Caco-2 (cell line): ENCODE results near the gene NAA38. TPM values are rescaled to one million over a fixed set of nuclear protein-coding genes. Genes with fewer than 3 reads are reported as not detected.

ENCODE experiments used
- BruUV-seq: library from RNA; stranded (reverse); fragments of 400-500 nt; replicated peaks from 2 replicates; lab custom pipeline; 2021; lab: Mats Ljungman, UMichigan
- CTCF ChIA-PET: fragments of 300-600 bp; sonication (Branson Sonifier 250); formaldehyde crosslinking; loops from one replicate; lab custom pipeline; 2022; ENCODE audit warnings: antibody characterized with exemption; lab: Charles Lee
- POLR2A ChIA-PET: fragments of 300-600 bp; sonication (Branson Sonifier 250); formaldehyde crosslinking; loops from one replicate; lab custom pipeline; 2022; ENCODE audit warnings: antibody characterized with exemption; lab: Charles Lee
- DNase-seq, 2 experiments: peaks; one replicate each; pipeline versions ENCODE4 v3.0.0 to v3.0.0-alpha.2; 2020 to 2022
- H3K27me3 ChIP-seq: replicated peaks from 2 replicates; pipeline ENCODE4 v1.6.0; 2011; ENCODE audit warnings: low read length; ENCODE audit not compliant: control insufficient read depth, insufficient read depth
- H3K36me3 ChIP-seq: 2 replicates; pipeline ENCODE4 v1.5.1; 2011; ENCODE audit warnings: low read length; ENCODE audit not compliant: control insufficient read depth, insufficient read depth
- H3K4me1 ChIP-seq: fragments of 250-450 bp; sonication (Bioruptor Pico); 2 replicates; pipeline ENCODE4 v1.5.1; 2020; ENCODE audit warnings: mild to moderate bottlenecking
- H3K4me3 ChIP-seq: 2 replicates; pipeline ENCODE4 v1.5.1; 2011; ENCODE audit warnings: low read depth, mild to moderate bottlenecking, control low read depth, low read length
- H3K9me3 ChIP-seq: fragments of 250-450 bp; sonication (Bioruptor Pico); 2 replicates; pipeline ENCODE4 v1.5.1; 2020; ENCODE audit warnings: mild to moderate bottlenecking, moderate library complexity
- H3K27ac Mint-ChIP-seq: one replicate; pipeline ENCODE4 v1.8.0; 2022; ENCODE audit warnings: mixed read lengths; ENCODE audit not compliant: unreplicated experiment
- H3K27me3 Mint-ChIP-seq: one replicate; pipeline ENCODE4 v1.8.0; 2022; ENCODE audit warnings: mixed read lengths; ENCODE audit not compliant: insufficient read depth, unreplicated experiment
- H3K36me3 Mint-ChIP-seq: one replicate; pipeline ENCODE4 v1.8.0; 2022; ENCODE audit warnings: mild to moderate bottlenecking, mixed read lengths; ENCODE audit not compliant: insufficient read depth, unreplicated experiment
- H3K4me1 Mint-ChIP-seq: one replicate; pipeline ENCODE4 v1.8.0; 2022; ENCODE audit warnings: low read depth, mixed read lengths; ENCODE audit not compliant: unreplicated experiment
- H3K4me3 Mint-ChIP-seq: one replicate; pipeline ENCODE4 v1.8.0; 2022; ENCODE audit warnings: mild to moderate bottlenecking, moderate library complexity, mixed read lengths; ENCODE audit not compliant: unreplicated experiment
- H3K9me3 Mint-ChIP-seq: one replicate; pipeline ENCODE4 v1.8.0; 2022; ENCODE audit warnings: mixed read lengths; ENCODE audit not compliant: unreplicated experiment
- intact Hi-C: fragments of 100-400 bp; cut with micrococcal nuclease; formaldehyde crosslinking; loops from one replicate; pipeline ENCODE4 v1.10.0; 2022; ENCODE audit not compliant: unreplicated experiment
- total RNA-seq: library from RNA; stranded (reverse); gene quantifications from 2 replicates; pipeline ENCODE4 v1.2.3, GENCODE V29; 2022
- TF ChIP-seq, protein P1 (sequence below), 2 experiments: fragments of 200-600 bp in 1 of 2; IDR thresholded peaks; 1 replicate in 1 of 2; 2 replicates in 1 of 2; pipeline versions ENCODE4 v1.5.1 to v1.8.0; 2011 to 2022; ENCODE audit warnings: antibody characterized with exemption in 1 of 2, control low read depth in 1 of 2, inconsistent platforms in 1 of 2, low read depth in 1 of 2, low read length in 1 of 2, mild to moderate bottlenecking in 1 of 2, moderate library complexity in 1 of 2; ENCODE audit not compliant: insufficient read depth in 1 of 2, severe bottlenecking in 1 of 2, unreplicated experiment in 1 of 2

Gene NAA38
- total RNA-seq, 1 experiment from 2014 or later, result 27.4 TPM

GRCh38 chr17:7882629-7883028, 25.3 kb upstream of the NAA38 start:
- intact Hi-C loops, result no loop called here
- POLR2A ChIA-PET, result no interaction called here
- CTCF ChIA-PET, result no interaction called here

GRCh38 chr17:7882068-7882467, 24.7 kb upstream of the NAA38 start:
- ChIA-PET CTCF (no interaction called here), POLR2A (no interaction called here)
- H3K4me1 Mint-ChIP-seq, result no peaks in the 10 kb centered on the region
- no peaks in the 10 kb centered on the region for H3K9me3 Mint-ChIP-seq
- DNase-seq, result no peak
- Histone ChIP-seq H3K4me1 (no peaks in the 10 kb centered on the region), H3K36me3 (no peaks in the 10 kb centered on the region), H3K9me3 (no peaks in the 10 kb centered on the region), H3K27me3 (no peaks in the 10 kb centered on the region), H3K4me3 (no peak overlapping the region)
- H3K4me3 Mint-ChIP-seq, result no peak overlapping the region
- TF ChIP-seq, protein P1, sequence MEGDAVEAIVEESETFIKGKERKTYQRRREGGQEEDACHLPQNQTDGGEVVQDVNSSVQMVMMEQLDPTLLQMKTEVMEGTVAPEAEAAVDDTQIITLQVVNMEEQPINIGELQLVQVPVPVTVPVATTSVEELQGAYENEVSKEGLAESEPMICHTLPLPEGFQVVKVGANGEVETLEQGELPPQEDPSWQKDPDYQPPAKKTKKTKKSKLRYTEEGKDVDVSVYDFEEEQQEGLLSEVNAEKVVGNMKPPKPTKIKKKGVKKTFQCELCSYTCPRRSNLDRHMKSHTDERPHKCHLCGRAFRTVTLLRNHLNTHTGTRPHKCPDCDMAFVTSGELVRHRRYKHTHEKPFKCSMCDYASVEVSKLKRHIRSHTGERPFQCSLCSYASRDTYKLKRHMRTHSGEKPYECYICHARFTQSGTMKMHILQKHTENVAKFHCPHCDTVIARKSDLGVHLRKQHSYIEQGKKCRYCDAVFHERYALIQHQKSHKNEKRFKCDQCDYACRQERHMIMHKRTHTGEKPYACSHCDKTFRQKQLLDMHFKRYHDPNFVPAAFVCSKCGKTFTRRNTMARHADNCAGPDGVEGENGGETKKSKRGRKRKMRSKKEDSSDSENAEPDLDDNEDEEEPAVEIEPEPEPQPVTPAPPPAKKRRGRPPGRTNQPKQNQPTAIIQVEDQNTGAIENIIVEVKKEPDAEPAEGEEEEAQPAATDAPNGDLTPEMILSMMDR (IDR thresholded peaks at IDR 0.05; ENCODE audit: insufficient read depth in 1 of 2, low read depth in 1 of 2, low read length in 1 of 2, severe bottlenecking in 1 of 2, unreplicated experiment in 1 of 2), result no peak
- BruUV-seq, result no TSS peak
- H3K36me3 Mint-ChIP-seq, result no peaks in the 10 kb centered on the region
- H3K27me3 Mint-ChIP-seq, result no peaks in the 10 kb centered on the region
- H3K27ac Mint-ChIP-seq, result no peak overlapping the region
- intact Hi-C loops, result no loop called here

More at GRCh38 chr17:7882629-7883028, 25.3 kb upstream of the NAA38 start:
- DNase-seq, result no peak
- Mint-ChIP-seq H3K4me1 (no peaks in the 10 kb centered on the region), H3K27ac (no peak overlapping the region), H3K9me3 (no peaks in the 10 kb centered on the region), H3K4me3 (no peak overlapping the region), H3K27me3 (no peaks in the 10 kb centered on the region), H3K36me3 (no peaks in the 10 kb centered on the region)
- TF ChIP-seq, protein P1 (IDR thresholded peaks at IDR 0.05; ENCODE audit: insufficient read depth in 1 of 2, low read depth in 1 of 2, low read length in 1 of 2, severe bottlenecking in 1 of 2, unreplicated experiment in 1 of 2), result no peak
- Histone ChIP-seq H3K4me3 (no peak overlapping the region), H3K36me3 (no peaks in the 10 kb centered on the region), H3K27me3 (no peaks in the 10 kb centered on the region), H3K9me3 (no peaks in the 10 kb centered on the region), H3K4me1 (no peaks in the 10 kb centered on the region)
- BruUV-seq, result no TSS peak

DNA sequence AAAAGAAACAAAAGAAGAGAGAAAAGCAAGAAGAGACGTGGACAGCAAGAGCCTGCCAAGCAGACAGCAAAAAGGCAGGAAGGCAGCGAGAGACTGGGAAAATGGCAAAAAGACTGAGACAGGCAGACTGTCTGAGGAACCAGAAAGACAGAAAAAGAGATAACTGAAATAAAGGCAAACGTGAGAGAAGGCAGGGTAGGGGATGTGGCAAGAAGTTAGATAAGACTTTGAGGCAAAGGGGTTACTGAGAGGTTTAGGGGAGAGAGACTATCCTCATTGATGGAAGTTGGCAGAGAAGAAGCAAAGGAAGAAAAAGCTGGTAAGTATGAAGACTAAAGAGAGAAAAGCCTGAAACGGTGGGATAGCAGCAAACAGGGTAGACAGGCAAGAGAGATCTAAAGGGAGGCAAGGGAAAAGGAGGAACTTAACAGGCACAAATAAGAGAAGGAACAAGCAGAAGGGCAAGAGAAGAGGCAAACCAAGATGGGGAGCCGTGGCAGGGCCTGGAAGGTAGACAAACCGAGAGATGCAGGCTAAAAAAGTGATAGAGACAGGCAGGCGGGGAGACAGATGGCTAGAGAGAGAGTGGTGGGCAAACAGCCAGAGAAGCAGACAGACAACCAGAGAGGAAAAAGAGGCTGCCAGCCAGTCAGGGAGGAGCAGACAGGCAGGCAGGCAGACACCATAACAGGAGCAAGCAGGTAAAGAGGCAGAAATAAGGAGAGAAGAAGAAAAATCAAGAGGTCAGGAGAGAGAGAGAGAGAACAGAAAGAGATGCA, 24.1 kb upstream of the NAA38 start:
- intact Hi-C loops, result no loop called here
- no peaks in the 10 kb centered on the region for H3K9me3 Mint-ChIP-seq
- no peaks in the 10 kb centered on the region for H3K27me3 Mint-ChIP-seq
- ChIA-PET CTCF (no interaction called here), POLR2A (no interaction called here)
- H3K27ac Mint-ChIP-seq, result no peak overlapping the region
- no peaks in the 10 kb centered on the region for H3K4me1 ChIP-seq
- H3K4me3 ChIP-seq, result no peak overlapping the region
- no peaks in the 10 kb centered on the region for H3K27me3 ChIP-seq
- H3K4me1 Mint-ChIP-seq, result no peaks in the 10 kb centered on the region
- no TSS peak for BruUV-seq
- no peaks in the 10 kb centered on the region for H3K9me3 ChIP-seq
- DNase-seq, result no peak
- no peaks in the 10 kb centered on the region for H3K36me3 Mint-ChIP-seq
- H3K4me3 Mint-ChIP-seq, result no peak overlapping the region
- H3K36me3 ChIP-seq, result no peaks in the 10 kb centered on the region
- TF ChIP-seq, protein P1 (IDR thresholded peaks at IDR 0.05; ENCODE audit: insufficient read depth in 1 of 2, low read depth in 1 of 2, low read length in 1 of 2, severe bottlenecking in 1 of 2, unreplicated experiment in 1 of 2), result no peak
